Measurements from ENCODE around the gene CCT7. TPM values are rescaled to one million over a fixed set of nuclear protein-coding genes. Genes with fewer than 3 reads are reported as not detected.

CCT7 gene
- total RNA-seq, 3 donors from 2014 or later (not counting 1 experiment from before 2014, with no cell fraction given) = 82.3 to 114 (median 112) TPM

GRCh38 chr2:73282924-73283544, 48.9 kb downstream of the CCT7 start:
- Mint-ChIP-seq H3K4me1 (peaks cover 12 to 29% of the 10 kb centered on the region in 2 donors), H3K4me3 (peak overlapping the region; percentile 78), H3K27me3 (ENCODE audit: low read depth in 2 of 2) (peaks cover 1 to 5% of the 10 kb centered on the region in 2 donors), H3K9me3 (no peaks in the 10 kb centered on the region), H3K27ac (peak overlapping the region in 1 of 2 donors; percentile 28), H3K36me3 (no peaks in the 10 kb centered on the region)
- H3K27me3 ChIP-seq (ENCODE audit: control insufficient read depth, insufficient read depth, low read length) = no peaks in the 10 kb centered on the region
- WGBS (ENCODE audit: insufficient coverage) = 67% methylated on average over 4 of the region's 5 CpGs
- peaks cover 22% of the 10 kb centered on the region for H3K4me1 ChIP-seq (ENCODE audit: control insufficient read depth, insufficient read depth, low read length)
- no peak for ATAC-seq
- no peak for TF ChIP-seq CTCF (IDR thresholded peaks at IDR 0.05)
- no peak overlapping the region for H3K4me3 ChIP-seq (ENCODE audit: low read length)
- no peak for DNase-seq
- intact Hi-C loops (cut with micrococcal nuclease) = no loop called here
- no peaks in the 10 kb centered on the region for H3K36me3 ChIP-seq (ENCODE audit: control insufficient read depth, insufficient read depth, low read length)
- H3K9me3 ChIP-seq (ENCODE audit: control insufficient read depth, insufficient read depth, low read length) = no peaks in the 10 kb centered on the region
- no peak overlapping the region for H3K27ac ChIP-seq (ENCODE audit: low read length)

GRCh38 chr2:73283545-73284295, 49.6 kb downstream of the CCT7 start:
- ATAC-seq (peak; percentile 9 to 45 (median 32)), DNase-seq (peak in 1 of 2 donors; percentile 42)
- H3K36me3 ChIP-seq (ENCODE audit: control insufficient read depth, insufficient read depth, low read length) = no peaks in the 10 kb centered on the region
- H3K27ac Mint-ChIP-seq = no peak overlapping the region
- WGBS (ENCODE audit: insufficient coverage) = 7% methylated on average over 34 of the region's 43 CpGs
- TF ChIP-seq CTCF (IDR thresholded peaks at IDR 0.05) = no peak
- H3K27ac ChIP-seq (ENCODE audit: low read length) = no peak overlapping the region
- H3K36me3 Mint-ChIP-seq = no peaks in the 10 kb centered on the region
- peaks cover 22% of the 10 kb centered on the region for H3K4me1 ChIP-seq (ENCODE audit: control insufficient read depth, insufficient read depth, low read length)
- intact Hi-C loops (cut with micrococcal nuclease) = loop anchor here (1.0 kb wide), 1 partner anchor 10 kb away; the partner anchor contains the start of gene EGR4
- peaks cover 12 to 27% of the 10 kb centered on the region in 2 donors for H3K4me1 Mint-ChIP-seq
- peak overlapping the region; percentile 78 for H3K4me3 Mint-ChIP-seq
- no peaks in the 10 kb centered on the region for H3K9me3 ChIP-seq (ENCODE audit: control insufficient read depth, insufficient read depth, low read length)
- H3K9me3 Mint-ChIP-seq = no peaks in the 10 kb centered on the region
- no peaks in the 10 kb centered on the region for H3K27me3 ChIP-seq (ENCODE audit: control insufficient read depth, insufficient read depth, low read length)
- peak overlapping the region; percentile 63 for H3K4me3 ChIP-seq (ENCODE audit: low read length)
- peaks cover 8 to 11% of the 10 kb centered on the region in 2 donors for H3K27me3 Mint-ChIP-seq (ENCODE audit: low read depth in 2 of 2)

DNA sequence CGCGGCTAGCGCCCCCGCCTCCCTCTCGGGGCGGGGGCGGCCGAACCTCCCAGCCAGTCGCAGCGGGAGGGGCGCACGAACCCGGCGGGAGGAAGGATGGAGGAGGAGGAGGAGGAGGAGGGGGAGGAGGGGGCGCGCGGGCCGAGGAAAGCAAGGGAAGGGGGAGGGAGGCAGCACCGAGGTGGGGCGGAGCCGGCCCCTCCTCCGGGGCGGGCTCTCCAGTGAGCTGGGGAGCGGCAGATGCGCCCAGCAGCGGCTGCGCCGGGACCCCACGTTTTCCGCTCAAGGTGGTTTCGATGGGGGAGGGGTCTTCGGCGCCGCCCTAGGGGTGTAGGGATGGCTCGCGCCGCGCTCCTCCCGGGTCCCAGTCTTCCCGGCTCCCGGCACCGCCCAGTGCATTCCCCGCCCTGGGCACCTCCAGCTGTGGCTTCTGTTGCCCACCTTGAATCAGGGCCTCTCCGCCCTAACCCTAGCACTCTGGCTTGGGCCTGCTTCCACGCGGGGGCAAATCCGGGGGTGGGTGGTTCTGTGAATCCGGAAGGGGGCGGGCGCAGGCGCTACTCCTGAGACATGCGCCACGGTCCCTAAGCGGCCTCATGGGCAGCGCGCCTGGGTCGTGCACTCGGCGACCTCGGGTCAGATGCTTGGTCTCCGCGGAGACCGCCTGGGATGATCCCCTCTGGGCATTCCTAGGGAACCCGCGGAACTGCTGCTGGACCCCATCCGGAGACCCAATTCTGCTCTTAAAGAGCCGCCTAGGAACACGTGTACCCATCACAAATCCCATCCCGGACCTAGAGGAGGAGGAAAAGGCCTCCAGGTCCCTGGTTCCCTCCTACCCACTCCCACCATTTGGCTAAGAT, 50.4 kb downstream of the CCT7 start, which contains the start of gene FBXO41:
FBXO41 (minus strand) TSS at position 183 of the 863 bp plus-strand sequence. CDS start 14,848 bp downstream, outside the sequence.
- Mint-ChIP-seq H3K4me1 (peaks cover 12 to 22% of the 10 kb centered on the region in 2 donors), H3K27me3 (ENCODE audit: low read depth in 2 of 2) (peaks cover 16 to 18% of the 10 kb centered on the region in 2 donors), H3K4me3 (peak within 1 kb of the TSS; percentile 78), H3K9me3 (no peaks in the 10 kb centered on the region), H3K27ac (peak within 1 kb of the TSS in 1 of 2 donors; percentile 16), H3K36me3 (no peaks in the 10 kb centered on the region)
- peak; percentile 77 to 86 (median 83) for ATAC-seq
- DNase-seq = peak; percentile 39 to 81
- peak within 1 kb of the TSS; percentile 57 for H3K27ac ChIP-seq (ENCODE audit: low read length)
- H3K4me3 ChIP-seq (ENCODE audit: low read length) = peak within 1 kb of the TSS; percentile 63
- H3K36me3 ChIP-seq (ENCODE audit: control insufficient read depth, insufficient read depth, low read length) = no peaks in the 10 kb centered on the region
- under 1% methylated on average over 66 of the region's 69 CpGs for WGBS (ENCODE audit: insufficient coverage)
- no peak for TF ChIP-seq CTCF (IDR thresholded peaks at IDR 0.05)
- intact Hi-C loops (cut with micrococcal nuclease) = loop anchor here (1.0 kb wide), 1 partner anchor 9 kb away; the partner anchor contains the start of gene EGR4
- H3K27me3 ChIP-seq (ENCODE audit: control insufficient read depth, insufficient read depth, low read length) = peaks cover 2% of the 10 kb centered on the region
- no peaks in the 10 kb centered on the region for H3K9me3 ChIP-seq (ENCODE audit: control insufficient read depth, insufficient read depth, low read length)
- H3K4me1 ChIP-seq (ENCODE audit: control insufficient read depth, insufficient read depth, low read length) = peaks cover 22% of the 10 kb centered on the region

All from natural killer cell (primary cell).